WTC11 (cell line): ENCODE measurements around the gene GJD4. TPM values are rescaled to one million over a fixed set of nuclear protein-coding genes. Genes with fewer than 3 reads are reported as not detected.

Experiments
- ATAC-seq: fragments of 200-7000 bp; cut with Tn5 transposase; 2 replicates; pipeline ENCODE4 v1.10.0; 2021; ENCODE audit warnings: mild to moderate bottlenecking, moderate library complexity
- CTCF ChIA-PET: fragments of 300-600 bp; sonication (Branson Sonifier 250); formaldehyde crosslinking; loops from one replicate; lab custom pipeline; 2021; ENCODE audit warnings: antibody characterized with exemption; lab: Charles Lee
- POLR2A ChIA-PET: fragments of 350-600 bp; sonication (Branson Sonifier 250); formaldehyde crosslinking; loops from one replicate; lab custom pipeline; 2021; ENCODE audit warnings: antibody characterized with exemption; lab: Charles Lee
- DNase-seq: peaks from one replicate; pipeline ENCODE4 v3.0.0; 2021; ENCODE audit warnings: low spot score
- H3K27ac Mint-ChIP-seq: 2 replicates; pipeline ENCODE4 v1.8.0; 2021; ENCODE audit warnings: mixed read lengths
- H3K27me3 Mint-ChIP-seq: 2 replicates; pipeline ENCODE4 v1.8.0; 2021; ENCODE audit warnings: low read depth, mild to moderate bottlenecking, moderate library complexity, mixed read lengths
- H3K36me3 Mint-ChIP-seq: 2 replicates; pipeline ENCODE4 v1.8.0; 2021; ENCODE audit warnings: mixed read lengths
- H3K4me1 Mint-ChIP-seq: 2 replicates; pipeline ENCODE4 v1.8.0; 2022; ENCODE audit warnings: mixed read lengths
- H3K4me3 Mint-ChIP-seq: 2 replicates; pipeline ENCODE4 v1.8.0; 2021; ENCODE audit warnings: mild to moderate bottlenecking, moderate library complexity, mixed read lengths
- H3K9me3 Mint-ChIP-seq: 2 replicates; pipeline ENCODE4 v1.8.0; 2021; ENCODE audit warnings: mixed read lengths
- CREB1 ChIP-seq: sonication (generic); formaldehyde crosslinking; IDR thresholded peaks from 2 replicates; pipeline ENCODE4 v1.8.0; 2023; ENCODE audit warnings: mild to moderate bottlenecking, missing genetic modification reagents
- CREM ChIP-seq: sonication (generic); formaldehyde crosslinking; IDR thresholded peaks from 2 replicates; pipeline ENCODE4 v1.8.1; 2022; ENCODE audit warnings: mild to moderate bottlenecking, missing genetic modification reagents, moderate library complexity
- EMX1 ChIP-seq: fragments of 250-450 bp; sonication (Bioruptor Pico); IDR thresholded peaks from 2 replicates; pipeline ENCODE4 v1.8.0; 2021; ENCODE audit warnings: mild to moderate bottlenecking
- GTF2I ChIP-seq: fragments of 250-450 bp; sonication (Bioruptor Pico); conservative IDR thresholded peaks from 2 replicates; pipeline ENCODE4 v1.4.0; 2021; ENCODE audit warnings: mild to moderate bottlenecking
- IRF2 ChIP-seq: sonication (generic); formaldehyde crosslinking; IDR thresholded peaks from 2 replicates; pipeline ENCODE4 v1.8.0; 2022; ENCODE audit warnings: low read depth, missing genetic modification reagents, borderline replicate concordance
- MXD4 ChIP-seq: fragments of 250-450 bp; sonication (Bioruptor Pico); IDR thresholded peaks from 2 replicates; pipeline ENCODE4 v1.8.0; 2021; ENCODE audit warnings: mild to moderate bottlenecking, moderate library complexity, borderline replicate concordance
- NFATC4 ChIP-seq: fragments of 250-450 bp; sonication (Bioruptor Pico); IDR thresholded peaks from 2 replicates; pipeline ENCODE4 v1.9.0; 2021; ENCODE audit warnings: mild to moderate bottlenecking
- NFYB ChIP-seq: sonication (generic); formaldehyde crosslinking; conservative IDR thresholded peaks from 2 replicates; pipeline ENCODE4 v1.8.0; 2022; ENCODE audit warnings: low read depth, missing genetic modification reagents
- OVOL2 ChIP-seq: fragments of 250-450 bp; sonication (Bioruptor Pico); IDR thresholded peaks from 2 replicates; pipeline ENCODE4 v1.9.0; 2021; ENCODE audit warnings: mild to moderate bottlenecking, borderline replicate concordance
- RORB ChIP-seq: fragments of 250-450 bp; sonication (Bioruptor Pico); IDR thresholded peaks from 2 replicates; pipeline ENCODE4 v1.9.0; 2021; ENCODE audit warnings: mild to moderate bottlenecking
- SOX15 ChIP-seq: fragments of 250-450 bp; sonication (Bioruptor Pico); IDR thresholded peaks from 2 replicates; pipeline ENCODE4 v1.9.0; 2021; ENCODE audit warnings: mild to moderate bottlenecking
- TEAD4 ChIP-seq: sonication (generic); formaldehyde crosslinking; IDR thresholded peaks from 2 replicates; pipeline ENCODE4 v1.8.0; 2022; ENCODE audit warnings: mild to moderate bottlenecking, missing genetic modification reagents
- ZNF138 ChIP-seq: sonication (generic); formaldehyde crosslinking; conservative IDR thresholded peaks from 2 replicates; pipeline ENCODE4 v1.8.1; 2022; ENCODE audit warnings: mild to moderate bottlenecking, moderate library complexity, missing genetic modification reagents
- total RNA-seq: library from RNA; stranded (reverse); gene quantifications from 3 replicates; pipeline ENCODE4 v1.2.3, GENCODE V29; 2021
- TF ChIP-seq, protein P1 (sequence below): sonication (generic); formaldehyde crosslinking; IDR thresholded peaks from 2 replicates; pipeline ENCODE4 v1.8.0; 2022; ENCODE audit warnings: mild to moderate bottlenecking, missing genetic modification reagents
- TF ChIP-seq, protein P2 (sequence below): sonication (generic); formaldehyde crosslinking; IDR thresholded peaks from 2 replicates; pipeline ENCODE4 v1.8.1; 2023; ENCODE audit warnings: mild to moderate bottlenecking, missing genetic modification reagents, borderline replicate concordance
- TF ChIP-seq, protein P3 (sequence below): fragments of 250-450 bp; sonication (Bioruptor Pico); IDR thresholded peaks from 2 replicates; pipeline ENCODE4 v1.8.0; 2021; ENCODE audit warnings: mild to moderate bottlenecking
- TF ChIP-seq, protein P4 (sequence below): sonication (generic); formaldehyde crosslinking; IDR thresholded peaks from 2 replicates; pipeline ENCODE4 v1.8.1; 2022; ENCODE audit warnings: mild to moderate bottlenecking, missing genetic modification reagents, moderate library complexity, borderline replicate concordance
- TF ChIP-seq, protein P5 (sequence below): fragments of 200-600 bp; IDR thresholded peaks from 2 replicates; pipeline ENCODE4 v1.8.0; 2022; ENCODE audit warnings: antibody characterized with exemption

GJD4 gene
- total RNA-seq, 1 experiment from 2014 or later: not detected

DNA sequence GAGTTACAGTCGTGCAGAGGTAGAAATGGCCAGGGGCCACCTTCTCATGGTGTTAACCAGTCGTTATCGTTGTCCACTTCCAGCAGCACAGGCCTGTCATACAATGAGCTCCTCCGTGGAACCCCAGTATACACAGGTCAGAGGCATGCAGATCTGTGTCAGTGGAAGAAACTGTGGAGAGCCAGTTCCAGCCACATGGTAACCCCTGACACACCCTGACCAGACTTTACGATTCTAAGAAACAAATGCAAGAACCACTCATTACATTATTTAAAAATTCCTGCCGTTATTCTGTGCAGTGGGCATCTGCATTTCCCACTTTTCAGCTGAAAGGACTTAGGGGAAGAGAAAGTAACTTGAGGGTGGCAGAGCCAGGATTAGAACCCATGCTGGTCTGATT, 23.5 kb upstream of the GJD4 start (continued):
- TF ChIP-seq SOX15 (CRISPR knock-in tag): no peak

DNA sequence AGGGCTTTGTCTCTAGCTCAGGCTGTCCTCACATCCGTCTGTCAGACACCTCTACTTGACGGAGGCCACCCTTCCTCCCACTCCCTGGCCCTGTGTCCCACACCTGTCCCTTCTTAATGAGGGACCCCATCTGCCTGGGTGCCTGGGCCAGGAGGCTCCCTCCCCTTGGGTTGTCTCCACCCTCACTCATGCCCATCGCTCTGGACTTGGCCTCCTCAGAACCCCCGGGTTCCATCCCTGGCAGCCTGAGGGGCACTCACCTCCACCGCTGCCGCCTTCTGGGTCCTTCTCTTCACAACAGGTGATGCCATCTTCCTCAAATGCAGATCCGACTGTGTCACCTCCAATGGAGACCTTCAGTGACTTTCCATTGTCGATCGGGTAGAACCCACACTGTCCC, 20.2 kb upstream of the GJD4 start:
- H3K36me3 Mint-ChIP-seq: no peaks in the 10 kb centered on the region; the same call in 1 of the 2 replicates
- no peak overlapping the region for H3K27ac Mint-ChIP-seq
- ATAC-seq (no peak), DNase-seq (no peak)
- no peak overlapping the region for H3K4me3 Mint-ChIP-seq
- H3K4me1 Mint-ChIP-seq: 0 out of 2 replicates have a peak, but pooled peaks cover 4% of the 10 kb centered on the region
- TF ChIP-seq OVOL2 (CRISPR knock-in tag): no peak
- no peak for TF ChIP-seq GTF2I (CRISPR knock-in tag)
- TF ChIP-seq, protein P1, sequence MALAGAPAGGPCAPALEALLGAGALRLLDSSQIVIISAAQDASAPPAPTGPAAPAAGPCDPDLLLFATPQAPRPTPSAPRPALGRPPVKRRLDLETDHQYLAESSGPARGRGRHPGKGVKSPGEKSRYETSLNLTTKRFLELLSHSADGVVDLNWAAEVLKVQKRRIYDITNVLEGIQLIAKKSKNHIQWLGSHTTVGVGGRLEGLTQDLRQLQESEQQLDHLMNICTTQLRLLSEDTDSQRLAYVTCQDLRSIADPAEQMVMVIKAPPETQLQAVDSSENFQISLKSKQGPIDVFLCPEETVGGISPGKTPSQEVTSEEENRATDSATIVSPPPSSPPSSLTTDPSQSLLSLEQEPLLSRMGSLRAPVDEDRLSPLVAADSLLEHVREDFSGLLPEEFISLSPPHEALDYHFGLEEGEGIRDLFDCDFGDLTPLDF (CRISPR knock-in tag): no peak
- TF ChIP-seq, protein P2, sequence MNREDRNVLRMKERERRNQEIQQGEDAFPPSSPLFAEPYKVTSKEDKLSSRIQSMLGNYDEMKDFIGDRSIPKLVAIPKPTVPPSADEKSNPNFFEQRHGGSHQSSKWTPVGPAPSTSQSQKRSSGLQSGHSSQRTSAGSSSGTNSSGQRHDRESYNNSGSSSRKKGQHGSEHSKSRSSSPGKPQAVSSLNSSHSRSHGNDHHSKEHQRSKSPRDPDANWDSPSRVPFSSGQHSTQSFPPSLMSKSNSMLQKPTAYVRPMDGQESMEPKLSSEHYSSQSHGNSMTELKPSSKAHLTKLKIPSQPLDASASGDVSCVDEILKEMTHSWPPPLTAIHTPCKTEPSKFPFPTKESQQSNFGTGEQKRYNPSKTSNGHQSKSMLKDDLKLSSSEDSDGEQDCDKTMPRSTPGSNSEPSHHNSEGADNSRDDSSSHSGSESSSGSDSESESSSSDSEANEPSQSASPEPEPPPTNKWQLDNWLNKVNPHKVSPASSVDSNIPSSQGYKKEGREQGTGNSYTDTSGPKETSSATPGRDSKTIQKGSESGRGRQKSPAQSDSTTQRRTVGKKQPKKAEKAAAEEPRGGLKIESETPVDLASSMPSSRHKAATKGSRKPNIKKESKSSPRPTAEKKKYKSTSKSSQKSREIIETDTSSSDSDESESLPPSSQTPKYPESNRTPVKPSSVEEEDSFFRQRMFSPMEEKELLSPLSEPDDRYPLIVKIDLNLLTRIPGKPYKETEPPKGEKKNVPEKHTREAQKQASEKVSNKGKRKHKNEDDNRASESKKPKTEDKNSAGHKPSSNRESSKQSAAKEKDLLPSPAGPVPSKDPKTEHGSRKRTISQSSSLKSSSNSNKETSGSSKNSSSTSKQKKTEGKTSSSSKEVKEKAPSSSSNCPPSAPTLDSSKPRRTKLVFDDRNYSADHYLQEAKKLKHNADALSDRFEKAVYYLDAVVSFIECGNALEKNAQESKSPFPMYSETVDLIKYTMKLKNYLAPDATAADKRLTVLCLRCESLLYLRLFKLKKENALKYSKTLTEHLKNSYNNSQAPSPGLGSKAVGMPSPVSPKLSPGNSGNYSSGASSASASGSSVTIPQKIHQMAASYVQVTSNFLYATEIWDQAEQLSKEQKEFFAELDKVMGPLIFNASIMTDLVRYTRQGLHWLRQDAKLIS (CRISPR knock-in tag): no peak
- TF ChIP-seq CREB1 (CRISPR knock-in tag): no peak
- TF ChIP-seq NFYB (CRISPR knock-in tag): no peak
- TF ChIP-seq, protein P3, sequence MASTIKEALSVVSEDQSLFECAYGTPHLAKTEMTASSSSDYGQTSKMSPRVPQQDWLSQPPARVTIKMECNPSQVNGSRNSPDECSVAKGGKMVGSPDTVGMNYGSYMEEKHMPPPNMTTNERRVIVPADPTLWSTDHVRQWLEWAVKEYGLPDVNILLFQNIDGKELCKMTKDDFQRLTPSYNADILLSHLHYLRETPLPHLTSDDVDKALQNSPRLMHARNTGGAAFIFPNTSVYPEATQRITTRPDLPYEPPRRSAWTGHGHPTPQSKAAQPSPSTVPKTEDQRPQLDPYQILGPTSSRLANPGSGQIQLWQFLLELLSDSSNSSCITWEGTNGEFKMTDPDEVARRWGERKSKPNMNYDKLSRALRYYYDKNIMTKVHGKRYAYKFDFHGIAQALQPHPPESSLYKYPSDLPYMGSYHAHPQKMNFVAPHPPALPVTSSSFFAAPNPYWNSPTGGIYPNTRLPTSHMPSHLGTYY (CRISPR knock-in tag): no peak
- TF ChIP-seq NFATC4 (CRISPR knock-in tag): no peak
- no peak for TF ChIP-seq EMX1 (CRISPR knock-in tag)
- no peak for TF ChIP-seq IRF2
- no peak for TF ChIP-seq RORB (CRISPR knock-in tag)
- ChIA-PET CTCF (interaction anchor here (2.1 kb wide), 1 partner anchor 10 kb away, joined by 7 read pairs; no protein-coding TSS in a partner anchor), POLR2A (no interaction called here)
- peaks cover 4% of the 10 kb centered on the region; the same call in 1 of the 2 replicates for H3K9me3 Mint-ChIP-seq
- peaks cover 13% of the 10 kb centered on the region for H3K27me3 Mint-ChIP-seq

DNA sequence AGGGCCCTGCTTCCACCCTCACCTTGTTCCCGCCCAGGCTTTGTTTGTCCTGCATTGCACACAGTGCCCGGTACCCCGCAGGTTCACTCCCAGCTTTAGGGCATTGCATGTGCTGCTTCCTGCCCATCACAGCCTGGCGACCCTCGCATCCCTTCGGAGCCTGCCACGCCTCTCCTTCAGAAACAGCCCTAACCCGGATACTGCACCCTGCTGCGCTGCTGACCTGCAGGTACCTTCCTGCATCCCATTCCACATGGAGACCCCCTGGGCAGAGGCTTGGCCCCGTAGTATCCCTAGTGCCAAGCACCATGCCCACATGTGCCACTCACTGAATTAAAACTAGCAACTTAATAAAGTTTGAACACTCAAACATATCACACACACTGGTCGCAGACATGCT, 19.8 kb upstream of the GJD4 start:
- DNase-seq (no peak), ATAC-seq (no peak)
- TF ChIP-seq NFYB (CRISPR knock-in tag): no peak
- TF ChIP-seq, protein P4, sequence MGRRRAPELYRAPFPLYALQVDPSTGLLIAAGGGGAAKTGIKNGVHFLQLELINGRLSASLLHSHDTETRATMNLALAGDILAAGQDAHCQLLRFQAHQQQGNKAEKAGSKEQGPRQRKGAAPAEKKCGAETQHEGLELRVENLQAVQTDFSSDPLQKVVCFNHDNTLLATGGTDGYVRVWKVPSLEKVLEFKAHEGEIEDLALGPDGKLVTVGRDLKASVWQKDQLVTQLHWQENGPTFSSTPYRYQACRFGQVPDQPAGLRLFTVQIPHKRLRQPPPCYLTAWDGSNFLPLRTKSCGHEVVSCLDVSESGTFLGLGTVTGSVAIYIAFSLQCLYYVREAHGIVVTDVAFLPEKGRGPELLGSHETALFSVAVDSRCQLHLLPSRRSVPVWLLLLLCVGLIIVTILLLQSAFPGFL (CRISPR knock-in tag): no peak
- TF ChIP-seq ZNF138 (CRISPR knock-in tag): no peak
- TF ChIP-seq MXD4 (CRISPR knock-in tag): no peak
- TF ChIP-seq, protein P5, sequence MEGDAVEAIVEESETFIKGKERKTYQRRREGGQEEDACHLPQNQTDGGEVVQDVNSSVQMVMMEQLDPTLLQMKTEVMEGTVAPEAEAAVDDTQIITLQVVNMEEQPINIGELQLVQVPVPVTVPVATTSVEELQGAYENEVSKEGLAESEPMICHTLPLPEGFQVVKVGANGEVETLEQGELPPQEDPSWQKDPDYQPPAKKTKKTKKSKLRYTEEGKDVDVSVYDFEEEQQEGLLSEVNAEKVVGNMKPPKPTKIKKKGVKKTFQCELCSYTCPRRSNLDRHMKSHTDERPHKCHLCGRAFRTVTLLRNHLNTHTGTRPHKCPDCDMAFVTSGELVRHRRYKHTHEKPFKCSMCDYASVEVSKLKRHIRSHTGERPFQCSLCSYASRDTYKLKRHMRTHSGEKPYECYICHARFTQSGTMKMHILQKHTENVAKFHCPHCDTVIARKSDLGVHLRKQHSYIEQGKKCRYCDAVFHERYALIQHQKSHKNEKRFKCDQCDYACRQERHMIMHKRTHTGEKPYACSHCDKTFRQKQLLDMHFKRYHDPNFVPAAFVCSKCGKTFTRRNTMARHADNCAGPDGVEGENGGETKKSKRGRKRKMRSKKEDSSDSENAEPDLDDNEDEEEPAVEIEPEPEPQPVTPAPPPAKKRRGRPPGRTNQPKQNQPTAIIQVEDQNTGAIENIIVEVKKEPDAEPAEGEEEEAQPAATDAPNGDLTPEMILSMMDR: no peak
- TF ChIP-seq CREM: no peak
- TF ChIP-seq TEAD4 (CRISPR knock-in tag): no peak
- H3K27ac Mint-ChIP-seq: no peak overlapping the region
- ChIA-PET CTCF (interaction anchor here (1.1 kb wide), 1 partner anchor 11 kb away, joined by 5 read pairs; no protein-coding TSS in a partner anchor), POLR2A (no interaction called here)
- peaks cover under 1% of the 10 kb centered on the region; the same call in 1 of the 2 replicates for H3K36me3 Mint-ChIP-seq
- 0 out of 2 replicates have a peak, but pooled peaks cover 4% of the 10 kb centered on the region for H3K4me1 Mint-ChIP-seq
- peaks cover 5% of the 10 kb centered on the region for H3K9me3 Mint-ChIP-seq
- H3K4me3 Mint-ChIP-seq: no peak overlapping the region
- peaks cover 13% of the 10 kb centered on the region for H3K27me3 Mint-ChIP-seq
